ENCODE data around the gene RFTN2.
A peak's percentile ranks its signal among the peaks of the same experiment; 100 is the strongest.

The RFTN2 gene

DNA sequence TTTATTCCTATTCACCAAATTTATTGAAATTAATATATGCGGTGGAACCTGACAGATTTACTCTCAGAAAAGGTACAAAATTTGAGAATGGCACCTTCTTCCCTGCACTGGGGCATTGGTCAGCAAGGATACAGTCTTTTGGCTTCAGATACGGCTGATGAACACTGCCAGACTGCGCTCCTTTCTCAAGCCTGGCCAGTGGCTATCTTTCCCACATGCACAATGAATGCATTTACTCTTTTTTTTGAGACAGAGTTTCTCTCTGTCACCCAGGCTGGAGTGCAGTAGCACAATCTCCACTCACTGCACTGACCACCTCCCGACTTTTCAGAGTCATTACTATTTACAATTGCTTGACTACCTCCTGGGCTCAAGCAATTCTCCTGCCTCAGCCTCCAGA, 97.9 kb downstream of the RFTN2 start:
- DNase-seq (ENCODE audit: extremely low read depth, low read depth): no peak
- TF ChIP-seq, protein P1, sequence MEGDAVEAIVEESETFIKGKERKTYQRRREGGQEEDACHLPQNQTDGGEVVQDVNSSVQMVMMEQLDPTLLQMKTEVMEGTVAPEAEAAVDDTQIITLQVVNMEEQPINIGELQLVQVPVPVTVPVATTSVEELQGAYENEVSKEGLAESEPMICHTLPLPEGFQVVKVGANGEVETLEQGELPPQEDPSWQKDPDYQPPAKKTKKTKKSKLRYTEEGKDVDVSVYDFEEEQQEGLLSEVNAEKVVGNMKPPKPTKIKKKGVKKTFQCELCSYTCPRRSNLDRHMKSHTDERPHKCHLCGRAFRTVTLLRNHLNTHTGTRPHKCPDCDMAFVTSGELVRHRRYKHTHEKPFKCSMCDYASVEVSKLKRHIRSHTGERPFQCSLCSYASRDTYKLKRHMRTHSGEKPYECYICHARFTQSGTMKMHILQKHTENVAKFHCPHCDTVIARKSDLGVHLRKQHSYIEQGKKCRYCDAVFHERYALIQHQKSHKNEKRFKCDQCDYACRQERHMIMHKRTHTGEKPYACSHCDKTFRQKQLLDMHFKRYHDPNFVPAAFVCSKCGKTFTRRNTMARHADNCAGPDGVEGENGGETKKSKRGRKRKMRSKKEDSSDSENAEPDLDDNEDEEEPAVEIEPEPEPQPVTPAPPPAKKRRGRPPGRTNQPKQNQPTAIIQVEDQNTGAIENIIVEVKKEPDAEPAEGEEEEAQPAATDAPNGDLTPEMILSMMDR (IDR thresholded peaks at IDR 0.05; ENCODE audit: low read depth, low read length, missing control alignments): no peak
- H3K4me3 ChIP-seq (replicated peaks; ENCODE audit: low read depth, low read length): no peak overlapping the region

- DNase-seq (ENCODE audit: extremely low read depth, low read depth): no peak
- H3K4me3 ChIP-seq (replicated peaks; ENCODE audit: low read depth, low read length): no peak overlapping the region
- TF ChIP-seq, protein P1 (IDR thresholded peaks at IDR 0.05; ENCODE audit: low read depth, low read length, missing control alignments): no peak
Observed at GRCh38 chr2:197576631-197577030, 98.8 kb downstream of the RFTN2 start.

DNA sequence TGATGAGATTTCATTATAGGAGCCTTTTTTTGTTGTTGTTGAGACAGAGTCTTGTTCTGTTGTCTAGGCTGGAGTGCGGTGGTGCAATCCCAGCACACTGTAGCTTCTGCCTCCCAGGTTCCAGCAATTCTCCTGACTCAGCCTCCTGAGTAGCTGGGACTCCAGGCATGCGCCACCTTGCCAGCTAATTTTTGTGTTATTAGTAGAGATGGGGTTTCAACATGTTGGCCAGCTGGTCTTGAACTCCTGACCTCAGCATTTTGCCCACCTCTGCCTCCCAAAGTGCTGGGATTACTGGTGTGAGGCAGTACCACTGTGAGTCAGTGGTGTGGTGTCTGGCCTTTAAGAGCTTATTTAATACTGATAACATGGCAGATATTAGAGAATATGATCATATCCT, 99.4 kb downstream of the RFTN2 start:
- H3K4me3 ChIP-seq (replicated peaks; ENCODE audit: low read depth, low read length): no peak overlapping the region
- TF ChIP-seq, protein P1 (IDR thresholded peaks at IDR 0.05; ENCODE audit: low read depth, low read length, missing control alignments): no peak
- DNase-seq (ENCODE audit: extremely low read depth, low read depth): no peak

- DNase-seq (ENCODE audit: extremely low read depth, low read depth): no peak
- TF ChIP-seq, protein P1 (IDR thresholded peaks at IDR 0.05; ENCODE audit: low read depth, low read length, missing control alignments): no peak
- no peak overlapping the region for H3K4me3 ChIP-seq (replicated peaks; ENCODE audit: low read depth, low read length)
Observed at GRCh38 chr2:197573608-197574007, 101.8 kb downstream of the RFTN2 start.

DNA sequence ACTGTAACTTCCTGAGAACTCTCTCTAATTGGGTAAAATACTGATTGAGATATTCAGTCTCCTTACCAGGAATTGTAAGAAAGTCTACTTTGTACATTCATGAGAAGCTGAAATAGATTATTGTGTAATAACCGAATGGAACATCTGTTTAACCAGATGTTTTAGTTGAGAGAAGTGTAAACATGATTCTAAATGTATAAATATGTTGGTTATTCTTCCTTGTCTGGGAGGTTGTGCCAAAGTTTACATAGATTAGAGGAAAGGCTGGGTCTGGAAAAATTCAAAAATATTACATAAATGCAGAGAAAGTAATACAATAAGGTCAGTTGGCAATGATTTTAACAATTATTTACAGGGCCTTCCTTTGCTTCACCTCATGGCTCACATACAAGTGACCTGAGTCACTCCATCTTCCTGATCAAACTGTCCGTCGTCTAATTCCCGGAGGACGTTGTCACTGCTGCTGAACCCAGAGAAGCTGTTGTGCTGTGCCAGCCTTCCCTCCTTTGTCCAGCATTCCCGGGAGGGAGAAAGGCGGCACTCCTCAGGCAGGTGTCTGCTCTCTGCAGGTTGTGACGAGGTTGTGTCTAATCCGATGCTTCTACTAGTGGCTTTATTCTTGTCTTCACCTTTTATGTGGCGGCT, 103.6 kb downstream of the RFTN2 start:
- DNase-seq (ENCODE audit: extremely low read depth, low read depth): peak; percentile 10
- H3K4me3 ChIP-seq (replicated peaks; ENCODE audit: low read depth, low read length): no peak overlapping the region
- TF ChIP-seq, protein P1 (IDR thresholded peaks at IDR 0.05; ENCODE audit: low read depth, low read length, missing control alignments): no peak

- TF ChIP-seq, protein P1 (IDR thresholded peaks at IDR 0.05; ENCODE audit: low read depth, low read length, missing control alignments): no peak
- DNase-seq (ENCODE audit: extremely low read depth, low read depth): no peak
- H3K4me3 ChIP-seq (replicated peaks; ENCODE audit: low read depth, low read length): no peak overlapping the region
Observed at GRCh38 chr2:197560146-197560665, 115.2 kb downstream of the RFTN2 start.

DNA sequence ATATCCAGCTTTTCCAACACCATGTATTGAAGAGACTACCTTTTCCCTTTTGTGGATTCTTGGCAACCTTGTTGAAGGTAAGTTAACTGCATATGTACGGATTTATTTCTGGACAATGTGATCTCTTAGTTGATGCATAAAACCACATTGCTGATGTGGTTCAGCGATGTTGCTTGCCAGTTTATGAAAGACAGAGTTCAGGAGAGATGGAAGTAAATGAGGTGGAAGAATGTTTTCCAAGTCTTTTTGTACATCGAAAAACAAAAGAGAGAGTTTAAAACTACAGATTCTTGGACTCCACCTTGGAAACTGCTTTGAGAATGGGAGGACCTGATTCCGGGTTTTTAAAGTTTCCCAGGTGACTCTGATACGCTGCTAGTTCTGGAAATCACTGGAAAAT, 115.7 kb downstream of the RFTN2 start:
- H3K4me3 ChIP-seq (replicated peaks; ENCODE audit: low read depth, low read length): no peak overlapping the region
- no peak for DNase-seq (ENCODE audit: extremely low read depth, low read depth)
- TF ChIP-seq, protein P1 (IDR thresholded peaks at IDR 0.05; ENCODE audit: low read depth, low read length, missing control alignments): no peak

Measured in HFF-Myc (cell line).